Fibroblast of the aortic adventitia (primary cell): ENCODE data around the gene LRRC8A. TPM values are rescaled to one million over a fixed set of nuclear protein-coding genes. Genes with fewer than 3 reads are reported as not detected.

ENCODE experiments used
- DNase-seq: peaks from one replicate; pipeline ENCODE4 v3.0.0-alpha.2; 2010; ENCODE audit warnings: low read depth
- H3K4me3 ChIP-seq: 2 replicates; pipeline ENCODE4 v1.5.1; 2011; ENCODE audit warnings: low read depth, mild to moderate bottlenecking, control low read depth, low read length, moderate library complexity
- total RNA-seq: library from RNA; depleted of rRNA; stranded (reverse); fragments of >200 nt; gene quantifications from 2 replicates; pipeline ENCODE4 v1.2.3, GENCODE V29; 2012; ENCODE audit warnings: low replicate concordance
- TF ChIP-seq, protein P1 (sequence below): IDR thresholded peaks from 2 replicates; pipeline ENCODE4 v1.5.1; 2011; ENCODE audit warnings: mild to moderate bottlenecking, low read length, control low read depth, inconsistent platforms; ENCODE audit not compliant: insufficient read depth

LRRC8A gene
- total RNA-seq, 1 donor: 50.6 TPM

- no peak overlapping the region for H3K4me3 ChIP-seq
- peak; percentile 66 for DNase-seq
- TF ChIP-seq, protein P1, sequence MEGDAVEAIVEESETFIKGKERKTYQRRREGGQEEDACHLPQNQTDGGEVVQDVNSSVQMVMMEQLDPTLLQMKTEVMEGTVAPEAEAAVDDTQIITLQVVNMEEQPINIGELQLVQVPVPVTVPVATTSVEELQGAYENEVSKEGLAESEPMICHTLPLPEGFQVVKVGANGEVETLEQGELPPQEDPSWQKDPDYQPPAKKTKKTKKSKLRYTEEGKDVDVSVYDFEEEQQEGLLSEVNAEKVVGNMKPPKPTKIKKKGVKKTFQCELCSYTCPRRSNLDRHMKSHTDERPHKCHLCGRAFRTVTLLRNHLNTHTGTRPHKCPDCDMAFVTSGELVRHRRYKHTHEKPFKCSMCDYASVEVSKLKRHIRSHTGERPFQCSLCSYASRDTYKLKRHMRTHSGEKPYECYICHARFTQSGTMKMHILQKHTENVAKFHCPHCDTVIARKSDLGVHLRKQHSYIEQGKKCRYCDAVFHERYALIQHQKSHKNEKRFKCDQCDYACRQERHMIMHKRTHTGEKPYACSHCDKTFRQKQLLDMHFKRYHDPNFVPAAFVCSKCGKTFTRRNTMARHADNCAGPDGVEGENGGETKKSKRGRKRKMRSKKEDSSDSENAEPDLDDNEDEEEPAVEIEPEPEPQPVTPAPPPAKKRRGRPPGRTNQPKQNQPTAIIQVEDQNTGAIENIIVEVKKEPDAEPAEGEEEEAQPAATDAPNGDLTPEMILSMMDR: no peak
Observed at GRCh38 chr9:128887914-128888350, 6.0 kb downstream of the LRRC8A start.

DNA sequence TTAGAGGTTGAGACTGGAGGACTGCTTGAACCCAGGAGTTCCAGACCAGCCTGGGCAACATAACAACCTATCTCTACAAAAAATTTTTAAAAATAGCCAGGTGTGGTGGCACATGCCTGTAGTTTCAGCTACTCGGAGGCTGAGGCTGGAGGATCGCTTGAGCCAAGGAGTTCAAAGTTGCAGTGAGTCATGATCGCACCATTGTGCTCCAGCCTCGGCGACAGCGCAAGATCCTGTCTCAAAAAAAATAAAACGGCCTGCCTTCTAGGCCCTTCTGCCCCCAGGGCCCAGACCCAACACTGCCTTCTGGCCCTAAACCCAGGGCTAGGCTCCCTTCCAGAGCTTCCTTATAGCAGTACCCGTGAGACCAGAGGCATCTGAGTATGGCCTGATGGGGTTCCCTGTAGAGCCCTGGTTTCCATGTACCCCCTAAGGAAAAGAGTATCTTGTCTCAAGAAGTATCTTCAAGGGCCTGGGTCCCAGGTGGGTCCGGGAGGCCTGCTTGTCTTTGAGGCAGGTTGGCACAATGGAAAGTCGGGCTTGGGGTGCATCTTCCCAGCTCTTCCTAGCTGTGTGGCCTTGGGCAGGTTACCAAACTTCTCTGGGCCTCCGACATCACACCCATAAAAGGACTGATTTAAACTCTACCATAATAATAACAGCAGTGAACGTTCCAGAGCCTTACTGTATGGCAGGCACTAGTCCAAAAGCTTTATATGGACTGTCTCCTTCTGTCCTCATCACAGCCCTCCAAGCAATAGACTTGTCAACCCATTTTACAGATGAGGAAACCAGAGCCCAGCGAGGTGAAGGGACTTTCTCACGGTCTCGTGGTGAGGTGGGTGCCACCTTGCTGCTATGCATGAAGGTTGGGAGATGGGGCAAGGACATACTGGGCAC, 9.6 kb downstream of the LRRC8A start:
- no peak overlapping the region for H3K4me3 ChIP-seq
- DNase-seq: peak; percentile 31
- TF ChIP-seq, protein P1: no peak

- H3K4me3 ChIP-seq: peak overlapping the region; percentile 44
- peak; percentile 95 for DNase-seq
- TF ChIP-seq, protein P1: no peak
Observed at GRCh38 chr9:128892221-128892921, 10.4 kb downstream of the LRRC8A start.

DNA sequence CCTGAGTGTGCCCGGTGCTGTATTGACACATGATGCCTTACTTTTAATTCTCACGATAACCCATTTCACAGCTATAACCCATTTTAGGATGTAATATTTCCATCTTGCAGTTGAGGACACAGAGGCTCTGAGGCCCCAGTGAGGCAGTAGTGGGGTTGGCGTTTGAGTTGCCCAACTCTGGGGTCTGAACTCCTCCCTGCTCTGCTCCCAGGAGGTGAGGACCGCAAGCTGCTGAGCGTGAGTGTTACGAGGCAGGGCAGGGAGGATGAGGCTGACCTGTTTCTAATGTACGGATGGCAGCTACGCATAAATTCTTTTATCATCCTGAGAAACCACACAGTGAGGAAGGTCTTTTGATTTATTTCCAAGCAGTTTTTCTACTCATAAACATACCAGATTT, 11.4 kb downstream of the LRRC8A start:
- TF ChIP-seq, protein P1: no peak
- DNase-seq: no peak
- no peak overlapping the region for H3K4me3 ChIP-seq

- TF ChIP-seq, protein P1: no peak
- DNase-seq: no peak
- no peak overlapping the region for H3K4me3 ChIP-seq
Observed at GRCh38 chr9:128894764-128895163, 12.8 kb downstream of the LRRC8A start.

DNA sequence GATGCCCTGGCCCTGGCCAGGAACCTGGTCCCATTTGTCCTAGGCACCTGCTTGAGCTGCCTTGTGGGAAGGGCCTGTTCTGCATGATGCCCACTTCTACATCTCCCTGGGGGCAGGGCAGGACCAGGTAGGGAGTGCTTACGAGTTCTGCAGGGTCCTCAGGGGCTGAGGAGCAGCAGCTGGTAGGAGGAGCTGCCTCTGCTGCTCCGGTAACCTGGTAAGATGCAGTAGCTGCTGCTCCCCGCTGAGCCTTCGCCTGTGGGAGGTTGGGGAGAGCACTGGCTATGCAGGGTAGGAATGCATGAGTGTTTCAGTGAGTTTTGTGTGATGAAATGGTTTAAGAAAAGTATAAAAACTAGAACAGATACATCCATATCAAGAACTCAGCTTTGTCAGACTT, 13.6 kb downstream of the LRRC8A start:
- TF ChIP-seq, protein P1: no peak
- H3K4me3 ChIP-seq: no peak overlapping the region
- DNase-seq: no peak
